K562 (cell line): Measurements from ENCODE around the gene ZNF785. TPM values are rescaled to one million over a fixed set of nuclear protein-coding genes. Genes with fewer than 3 reads are reported as not detected.

Experiments
- ESRRB ChIP-seq: fragments of 250-450 bp; sonication (Bioruptor Pico); IDR thresholded peaks from 2 replicates; pipeline ENCODE4 v1.5.0; 2020; ENCODE audit warnings: mild to moderate bottlenecking, moderate library complexity, borderline replicate concordance
- FOXK2 ChIP-seq, 2 experiments: fragments of 450-650 bp; IDR thresholded peaks in 1 of 2; conservative IDR thresholded peaks in 1 of 2; 2 replicates each; pipeline ENCODE4 v1.6.1; 2016; ENCODE audit warnings: low read depth in 2 of 2, mild to moderate bottlenecking in 1 of 2
- NFXL1 ChIP-seq: fragments of 450-650 bp; formaldehyde crosslinking; IDR thresholded peaks from 2 replicates; pipeline ENCODE4 v1.4.0; 2021; ENCODE audit warnings: mild to moderate bottlenecking
- YBX1 ChIP-seq: fragments of 450-650 bp; IDR thresholded peaks from 2 replicates; pipeline ENCODE4 v1.7.1; 2016; ENCODE audit warnings: mild to moderate bottlenecking
- ZBTB7A ChIP-seq: IDR thresholded peaks from 2 replicates; pipeline ENCODE4 v1.6.1; 2011; ENCODE audit warnings: low read depth, mild to moderate bottlenecking, low read length, moderate library complexity, borderline replicate concordance; ENCODE audit not compliant: control insufficient read depth
- ZEB2 ChIP-seq: fragments of 450-650 bp; IDR thresholded peaks from 2 replicates; pipeline ENCODE4 v1.6.1; 2016
- ZKSCAN8 ChIP-seq: fragments of 200-800 bp; sonication (Bioruptor generic); IDR thresholded peaks from 2 replicates; pipeline ENCODE4 v1.6.1; 2016; ENCODE audit warnings: missing genetic modification characterization, missing compliant biosample characterization
- ZNF224 ChIP-seq: sonication (generic); formaldehyde crosslinking; IDR thresholded peaks from 2 replicates; pipeline ENCODE4 v1.8.0; 2022; ENCODE audit warnings: mild to moderate bottlenecking, missing genetic modification reagents
- ZNF41 ChIP-seq: fragments of 250-450 bp; sonication (Bioruptor Pico); conservative IDR thresholded peaks from 2 replicates; pipeline ENCODE4 v1.4.0; 2020; ENCODE audit warnings: mild to moderate bottlenecking
- polyA plus RNA-seq, 8 experiments: library from polyadenylated mRNA; depleted of rRNA in 4 of 8; stranded (reverse) in 5 of 8; unstranded in 3 of 8; fragments of >200 nt; fragmentation: Nextera tagmentation in 2 of 8; fragmentation: Illumina TruSeq in 1 of 8; extraction: Ambion mirVana in 2 of 8; extraction: Trizol in 1 of 8; gene quantifications; 2 replicates each; pipeline versions ENCODE4 v1.2.1 to v1.2.3, GENCODE V29; 2011 to 2014; ENCODE audit warnings: inconsistent platforms in 1 of 8, missing spikeins in 1 of 8
- total RNA-seq, 7 experiments: library from RNA; depleted of rRNA in 6 of 7; stranded (reverse); fragments of >200 nt in 6 of 7; fragmentation: Illumina TruSeq in 2 of 7; extraction: Trizol in 2 of 7; gene quantifications; 2 replicates each; pipeline versions ENCODE4 v1.2.1 to v1.2.3, GENCODE V29; 2011 to 2021; ENCODE audit warnings: low replicate concordance in 1 of 7
- TF ChIP-seq, protein P1 (sequence below): fragments of 200-800 bp; sonication (Bioruptor generic); IDR thresholded peaks from 2 replicates; pipeline ENCODE4 v1.6.1; 2017; ENCODE audit warnings: missing genetic modification characterization, missing compliant biosample characterization
- TF ChIP-seq, protein P2 (sequence below): sonication (generic); formaldehyde crosslinking; IDR thresholded peaks from 2 replicates; pipeline ENCODE4 v1.8.0; 2023; ENCODE audit warnings: mild to moderate bottlenecking, missing genetic modification reagents
- TF ChIP-seq, protein P3 (sequence below): fragments of 150-350 bp; conservative IDR thresholded peaks from 2 replicates; pipeline ENCODE4 v1.6.1; 2014; ENCODE audit warnings: low read length
- TF ChIP-seq, protein P4 (sequence below), 2 experiments: fragments of 450-650 bp; IDR thresholded peaks; 2 replicates each; pipeline ENCODE4 v1.6.1; 2016; ENCODE audit warnings: mild to moderate bottlenecking in 2 of 2, borderline replicate concordance in 1 of 2, low read depth in 1 of 2, moderate library complexity in 1 of 2

The ZNF785 gene
- total and polyA plus RNA-seq, 9 of the 15 experiments (the other 6 are each of a cell fraction or from before 2014, with no cell fraction given) = 0.64 to 11.0 (median 6.4) TPM

DNA sequence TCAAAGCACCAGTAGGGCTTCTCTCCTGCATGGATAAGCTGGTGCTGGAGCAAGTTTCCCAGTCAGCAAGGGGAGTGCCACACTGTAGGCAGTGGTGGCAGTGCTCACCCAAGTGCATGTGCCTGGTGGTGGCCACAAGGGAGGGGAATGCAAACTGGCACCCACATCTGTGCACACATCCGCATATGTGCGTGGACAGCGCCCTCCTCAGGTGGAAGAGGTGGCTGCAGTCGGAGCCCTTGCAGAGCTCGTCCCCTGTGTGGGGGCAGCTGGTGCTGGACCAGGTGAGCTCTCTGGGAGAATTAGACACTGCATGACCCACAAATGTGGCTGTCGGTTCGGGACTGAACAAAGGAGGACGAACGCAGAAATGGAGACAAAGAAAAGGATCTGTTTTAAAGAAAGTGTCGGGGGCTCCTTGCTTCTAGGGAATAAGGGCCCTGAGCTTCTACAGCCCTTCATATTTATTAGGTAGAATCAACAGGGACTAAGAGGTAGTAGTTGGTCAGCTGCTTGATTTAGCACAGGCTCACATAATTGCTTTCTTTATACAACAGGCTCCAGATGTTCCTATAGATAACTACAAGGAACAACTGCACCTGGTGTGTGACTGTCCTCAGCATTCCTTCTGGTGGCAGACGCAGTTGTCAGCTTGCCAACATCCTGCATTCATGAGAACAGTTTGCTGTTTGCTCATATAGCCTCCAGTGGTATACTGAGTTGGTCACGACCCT is 30.0 kb upstream of the ZNF785 start (continued):
- TF ChIP-seq, protein P1, sequence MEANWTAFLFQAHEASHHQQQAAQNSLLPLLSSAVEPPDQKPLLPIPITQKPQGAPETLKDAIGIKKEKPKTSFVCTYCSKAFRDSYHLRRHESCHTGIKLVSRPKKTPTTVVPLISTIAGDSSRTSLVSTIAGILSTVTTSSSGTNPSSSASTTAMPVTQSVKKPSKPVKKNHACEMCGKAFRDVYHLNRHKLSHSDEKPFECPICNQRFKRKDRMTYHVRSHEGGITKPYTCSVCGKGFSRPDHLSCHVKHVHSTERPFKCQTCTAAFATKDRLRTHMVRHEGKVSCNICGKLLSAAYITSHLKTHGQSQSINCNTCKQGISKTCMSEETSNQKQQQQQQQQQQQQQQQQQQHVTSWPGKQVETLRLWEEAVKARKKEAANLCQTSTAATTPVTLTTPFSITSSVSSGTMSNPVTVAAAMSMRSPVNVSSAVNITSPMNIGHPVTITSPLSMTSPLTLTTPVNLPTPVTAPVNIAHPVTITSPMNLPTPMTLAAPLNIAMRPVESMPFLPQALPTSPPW (CRISPR knock-in tag) = no peak
- TF ChIP-seq ZBTB7A = no peak
- no peak for TF ChIP-seq NFXL1
- TF ChIP-seq YBX1 = no peak
- no peak for TF ChIP-seq ZNF41 (CRISPR knock-in tag)
- TF ChIP-seq ZEB2 = no peak
- no peak for TF ChIP-seq FOXK2 (conservative IDR thresholded peaks at IDR 0.05 in 1 of 2, IDR thresholded peaks at IDR 0.05 in 1 of 2; ENCODE audit: low read depth in 2 of 2)
- TF ChIP-seq ZKSCAN8 (CRISPR knock-in tag) = no peak
- TF ChIP-seq, protein P2, sequence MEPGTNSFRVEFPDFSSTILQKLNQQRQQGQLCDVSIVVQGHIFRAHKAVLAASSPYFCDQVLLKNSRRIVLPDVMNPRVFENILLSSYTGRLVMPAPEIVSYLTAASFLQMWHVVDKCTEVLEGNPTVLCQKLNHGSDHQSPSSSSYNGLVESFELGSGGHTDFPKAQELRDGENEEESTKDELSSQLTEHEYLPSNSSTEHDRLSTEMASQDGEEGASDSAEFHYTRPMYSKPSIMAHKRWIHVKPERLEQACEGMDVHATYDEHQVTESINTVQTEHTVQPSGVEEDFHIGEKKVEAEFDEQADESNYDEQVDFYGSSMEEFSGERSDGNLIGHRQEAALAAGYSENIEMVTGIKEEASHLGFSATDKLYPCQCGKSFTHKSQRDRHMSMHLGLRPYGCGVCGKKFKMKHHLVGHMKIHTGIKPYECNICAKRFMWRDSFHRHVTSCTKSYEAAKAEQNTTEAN = no peak
- TF ChIP-seq, protein P3, sequence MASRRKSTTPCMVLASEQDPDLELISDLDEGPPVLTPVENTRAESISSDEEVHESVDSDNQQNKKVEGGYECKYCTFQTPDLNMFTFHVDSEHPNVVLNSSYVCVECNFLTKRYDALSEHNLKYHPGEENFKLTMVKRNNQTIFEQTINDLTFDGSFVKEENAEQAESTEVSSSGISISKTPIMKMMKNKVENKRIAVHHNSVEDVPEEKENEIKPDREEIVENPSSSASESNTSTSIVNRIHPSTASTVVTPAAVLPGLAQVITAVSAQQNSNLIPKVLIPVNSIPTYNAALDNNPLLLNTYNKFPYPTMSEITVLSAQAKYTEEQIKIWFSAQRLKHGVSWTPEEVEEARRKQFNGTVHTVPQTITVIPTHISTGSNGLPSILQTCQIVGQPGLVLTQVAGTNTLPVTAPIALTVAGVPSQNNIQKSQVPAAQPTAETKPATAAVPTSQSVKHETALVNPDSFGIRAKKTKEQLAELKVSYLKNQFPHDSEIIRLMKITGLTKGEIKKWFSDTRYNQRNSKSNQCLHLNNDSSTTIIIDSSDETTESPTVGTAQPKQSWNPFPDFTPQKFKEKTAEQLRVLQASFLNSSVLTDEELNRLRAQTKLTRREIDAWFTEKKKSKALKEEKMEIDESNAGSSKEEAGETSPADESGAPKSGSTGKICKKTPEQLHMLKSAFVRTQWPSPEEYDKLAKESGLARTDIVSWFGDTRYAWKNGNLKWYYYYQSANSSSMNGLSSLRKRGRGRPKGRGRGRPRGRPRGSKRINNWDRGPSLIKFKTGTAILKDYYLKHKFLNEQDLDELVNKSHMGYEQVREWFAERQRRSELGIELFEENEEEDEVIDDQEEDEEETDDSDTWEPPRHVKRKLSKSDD = no peak
- TF ChIP-seq ESRRB (CRISPR knock-in tag) = no peak
- TF ChIP-seq, protein P4, sequence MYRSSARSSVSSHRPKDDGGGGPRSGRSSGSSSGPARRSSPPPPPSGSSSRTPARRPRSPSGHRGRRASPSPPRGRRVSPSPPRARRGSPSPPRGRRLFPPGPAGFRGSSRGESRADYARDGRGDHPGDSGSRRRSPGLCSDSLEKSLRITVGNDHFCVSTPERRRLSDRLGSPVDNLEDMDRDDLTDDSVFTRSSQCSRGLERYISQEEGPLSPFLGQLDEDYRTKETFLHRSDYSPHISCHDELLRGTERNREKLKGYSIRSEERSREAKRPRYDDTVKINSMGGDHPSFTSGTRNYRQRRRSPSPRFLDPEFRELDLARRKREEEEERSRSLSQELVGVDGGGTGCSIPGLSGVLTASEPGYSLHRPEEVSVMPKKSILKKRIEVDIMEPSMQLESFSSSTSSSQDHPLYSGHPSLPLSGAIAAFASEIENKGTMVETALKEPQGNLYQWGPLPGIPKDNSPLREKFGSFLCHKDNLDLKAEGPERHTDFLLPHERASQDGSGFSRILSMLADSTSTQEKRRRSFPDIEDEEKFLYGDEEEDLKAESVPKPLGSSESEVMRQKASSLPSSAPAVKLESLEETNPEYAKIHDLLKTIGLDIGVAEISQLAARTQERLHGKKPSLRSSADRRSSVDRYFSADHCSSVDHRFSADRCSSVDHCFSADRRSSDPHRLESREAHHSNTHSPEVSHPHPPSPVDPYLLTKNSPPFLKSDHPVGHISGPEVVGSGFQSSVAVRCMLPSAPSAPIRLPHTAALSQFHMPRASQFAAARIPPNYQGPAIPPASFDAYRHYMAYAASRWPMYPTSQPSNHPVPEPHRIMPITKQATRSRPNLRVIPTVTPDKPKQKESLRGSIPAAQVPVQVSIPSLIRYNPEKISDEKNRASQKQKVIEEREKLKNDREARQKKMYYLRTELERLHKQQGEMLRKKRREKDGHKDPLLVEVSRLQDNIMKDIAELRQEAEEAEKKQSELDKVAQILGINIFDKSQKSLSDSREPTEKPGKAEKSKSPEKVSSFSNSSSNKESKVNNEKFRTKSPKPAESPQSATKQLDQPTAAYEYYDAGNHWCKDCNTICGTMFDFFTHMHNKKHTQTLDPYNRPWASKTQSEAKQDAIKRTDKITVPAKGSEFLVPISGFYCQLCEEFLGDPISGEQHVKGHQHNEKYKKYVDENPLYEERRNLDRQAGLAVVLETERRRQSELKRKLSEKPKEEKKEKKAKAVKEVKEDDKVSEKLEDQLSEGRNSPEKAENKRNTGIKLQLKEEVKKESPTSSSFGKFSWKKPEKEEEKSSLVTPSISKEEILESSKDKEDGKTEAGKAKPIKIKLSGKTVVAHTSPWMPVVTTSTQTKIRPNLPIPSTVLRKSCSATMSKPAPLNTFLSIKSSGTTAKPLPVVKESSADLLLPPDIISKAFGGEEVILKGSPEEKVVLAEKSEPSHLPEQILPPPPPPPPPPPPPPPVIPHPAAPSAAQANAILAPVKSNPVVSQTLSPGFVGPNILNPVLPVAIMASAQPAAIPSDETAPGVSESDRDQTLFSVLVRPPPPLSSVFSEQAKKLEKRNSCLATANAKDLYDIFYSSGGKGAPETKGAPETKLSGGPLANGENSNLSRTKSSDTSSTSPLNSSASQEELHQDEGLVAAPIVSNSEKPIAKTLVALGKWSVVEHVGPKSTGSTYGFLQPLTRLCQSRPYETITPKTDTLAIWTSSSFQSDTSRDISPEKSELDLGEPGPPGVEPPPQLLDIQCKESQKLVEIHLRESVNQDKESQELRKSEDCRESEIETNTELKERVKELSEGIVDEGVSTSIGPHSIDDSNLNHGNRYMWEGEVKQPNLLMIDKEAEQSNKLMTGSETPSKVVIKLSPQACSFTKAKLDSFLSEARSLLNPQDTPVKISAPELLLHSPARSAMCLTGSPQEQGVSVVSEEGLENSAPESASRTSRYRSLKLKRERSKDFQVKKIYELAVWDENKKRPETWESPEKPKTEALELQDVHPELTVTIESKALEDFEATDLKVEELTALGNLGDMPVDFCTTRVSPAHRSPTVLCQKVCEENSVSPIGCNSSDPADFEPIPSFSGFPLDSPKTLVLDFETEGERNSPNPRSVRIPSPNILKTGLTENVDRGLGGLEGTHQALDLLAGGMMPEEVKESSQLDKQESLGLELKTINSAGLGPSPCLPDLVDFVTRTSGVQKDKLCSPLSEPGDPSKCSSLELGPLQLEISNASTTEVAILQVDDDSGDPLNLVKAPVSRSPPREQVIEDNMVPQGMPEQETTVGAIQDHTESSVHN (IDR thresholded peaks at IDR 0.05; ENCODE audit: borderline replicate concordance in 1 of 2, low read depth in 1 of 2) = no peak
- no peak for TF ChIP-seq ZNF224 (CRISPR knock-in tag)
